Stomach (tissue), 4 donors: ENCODE measurements around the gene TAF1B.

Experiments
- EP300 ChIP-seq: sonication (generic); formaldehyde crosslinking; IDR thresholded peaks from one replicate; pipeline ENCODE4 v1.6.1; 2017; ENCODE audit warnings: antibody characterized with exemption
- POLR2A ChIP-seq, 4 donors: fragments of 450-650 bp; IDR thresholded peaks; one replicate each; pipeline ENCODE4 v1.6.1; 2016; ENCODE audit warnings: antibody characterized with exemption in 4 of 4, control low read depth in 2 of 4, mild to moderate bottlenecking in 1 of 4, moderate library complexity in 1 of 4
- POLR2AphosphoS5 ChIP-seq, 3 donors: sonication (generic); formaldehyde crosslinking; IDR thresholded peaks; one replicate each; pipeline ENCODE4 v1.6.1; 2016; ENCODE audit warnings: antibody characterized with exemption in 3 of 3
- TF ChIP-seq, protein P1 (sequence below), 7 experiments: fragments of 450-650 bp in 4 of 7; fragments of 200-600 bp in 3 of 7; sonication (generic) in 3 of 7; IDR thresholded peaks; one replicate each; pipeline ENCODE4 v1.5.1; 2016 to 2019; ENCODE audit warnings: antibody characterized with exemption in 7 of 7, control low read depth in 2 of 7, mild to moderate bottlenecking in 1 of 7

GRCh38 chr2:9965119-9965822, 122.0 kb downstream of the TAF1B start:
- TF ChIP-seq, protein P1, sequence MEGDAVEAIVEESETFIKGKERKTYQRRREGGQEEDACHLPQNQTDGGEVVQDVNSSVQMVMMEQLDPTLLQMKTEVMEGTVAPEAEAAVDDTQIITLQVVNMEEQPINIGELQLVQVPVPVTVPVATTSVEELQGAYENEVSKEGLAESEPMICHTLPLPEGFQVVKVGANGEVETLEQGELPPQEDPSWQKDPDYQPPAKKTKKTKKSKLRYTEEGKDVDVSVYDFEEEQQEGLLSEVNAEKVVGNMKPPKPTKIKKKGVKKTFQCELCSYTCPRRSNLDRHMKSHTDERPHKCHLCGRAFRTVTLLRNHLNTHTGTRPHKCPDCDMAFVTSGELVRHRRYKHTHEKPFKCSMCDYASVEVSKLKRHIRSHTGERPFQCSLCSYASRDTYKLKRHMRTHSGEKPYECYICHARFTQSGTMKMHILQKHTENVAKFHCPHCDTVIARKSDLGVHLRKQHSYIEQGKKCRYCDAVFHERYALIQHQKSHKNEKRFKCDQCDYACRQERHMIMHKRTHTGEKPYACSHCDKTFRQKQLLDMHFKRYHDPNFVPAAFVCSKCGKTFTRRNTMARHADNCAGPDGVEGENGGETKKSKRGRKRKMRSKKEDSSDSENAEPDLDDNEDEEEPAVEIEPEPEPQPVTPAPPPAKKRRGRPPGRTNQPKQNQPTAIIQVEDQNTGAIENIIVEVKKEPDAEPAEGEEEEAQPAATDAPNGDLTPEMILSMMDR (IDR thresholded peaks at IDR 0.05), result no peak
- TF ChIP-seq POLR2A (IDR thresholded peaks at IDR 0.05) (no peak), POLR2AphosphoS5 (IDR thresholded peaks at IDR 0.05) (no peak), EP300 (no peak)
